Activated naive CD8-positive, alpha-beta T cell treated with anti-CD3 and anti-CD28 coated beads, Interleukin-2, amount 10 ng/mL, durations not matched to agents 7 days and 5 days (primary cell): ENCODE results near the gene MACO1. TPM values are rescaled to one million over a fixed set of nuclear protein-coding genes. Genes with fewer than 3 reads are reported as not detected.
"Not testable (repeated sequence)": the region's sequence is repeated elsewhere in the genome, so short reads cannot be mapped to it uniquely, and the experiment has no call there.

Experiments
- ATAC-seq: fragments of 150-1000 bp; cut with Tn5 transposase; one replicate; pipeline ENCODE4 v1.10.0; 2021; ENCODE audit warnings: low read depth, moderate library complexity
- POLR2A ChIA-PET: fragments of 350-600 bp; sonication (Branson Sonifier 250); formaldehyde crosslinking; loops from one replicate; lab custom pipeline; 2021; ENCODE audit warnings: antibody characterized with exemption; lab: Charles Lee
- DNase-seq: peaks from one replicate; pipeline ENCODE4 v3.0.0; 2021
- H3K27ac Mint-ChIP-seq: one replicate; pipeline ENCODE4 v1.8.0; 2022; ENCODE audit warnings: mild to moderate bottlenecking, mixed read lengths
- H3K27me3 Mint-ChIP-seq: one replicate; pipeline ENCODE4 v1.8.0; 2022; ENCODE audit warnings: mild to moderate bottlenecking, moderate library complexity, mixed read lengths
- H3K36me3 Mint-ChIP-seq: one replicate; pipeline ENCODE4 v1.8.0; 2021; ENCODE audit warnings: mild to moderate bottlenecking, mixed read lengths
- H3K4me1 Mint-ChIP-seq: one replicate; pipeline ENCODE4 v1.8.0; 2021; ENCODE audit warnings: mixed read lengths
- H3K4me3 Mint-ChIP-seq: one replicate; pipeline ENCODE4 v1.8.0; 2022; ENCODE audit warnings: mild to moderate bottlenecking, moderate library complexity, mixed read lengths
- H3K9me3 Mint-ChIP-seq: one replicate; pipeline ENCODE4 v1.8.0; 2021; ENCODE audit warnings: mixed read lengths
- total RNA-seq, 2 experiments: library from RNA; stranded (reverse); gene quantifications; one replicate each; pipeline ENCODE4 v1.2.3, GENCODE V29; 2021

Gene MACO1
- total RNA-seq, 2 experiments from 2014 or later: 20.6 to 21.1 TPM

GRCh38 chr1:25447547-25447946 lies 16.9 kb downstream of the MACO1 start:
- Mint-ChIP-seq H3K9me3 (no peaks in the 10 kb centered on the region), H3K4me1 (peaks cover 8% of the 10 kb centered on the region), H3K4me3 (no peak overlapping the region), H3K27me3 (no peaks in the 10 kb centered on the region), H3K27ac (no peak overlapping the region), H3K36me3 (peaks cover 19% of the 10 kb centered on the region)
- POLR2A ChIA-PET: interaction anchor here (0.7 kb wide), 1 partner anchor 17 kb away, joined by 3 read pairs; no protein-coding TSS in a partner anchor
- ATAC-seq (peak; percentile 36), DNase-seq (no peak)

- Mint-ChIP-seq H3K9me3 (no peaks in the 10 kb centered on the region), H3K36me3 (peaks cover 21% of the 10 kb centered on the region), H3K27ac (no peak overlapping the region), H3K4me3 (no peak overlapping the region), H3K4me1 (peaks cover 4% of the 10 kb centered on the region), H3K27me3 (no peaks in the 10 kb centered on the region)
- DNase-seq (no peak), ATAC-seq (no peak)
- POLR2A ChIA-PET: no interaction called here
Observed at GRCh38 chr1:25450891-25451290, 20.2 kb downstream of the MACO1 start.

GRCh38 chr1:25451908-25452307 lies 21.2 kb downstream of the MACO1 start:
- POLR2A ChIA-PET: no interaction called here
- Mint-ChIP-seq H3K27ac (no peak overlapping the region), H3K27me3 (no peaks in the 10 kb centered on the region), H3K4me3 (no peak overlapping the region), H3K9me3 (no peaks in the 10 kb centered on the region), H3K36me3 (peaks cover 22% of the 10 kb centered on the region), H3K4me1 (peaks cover 6% of the 10 kb centered on the region)
- ATAC-seq (no peak), DNase-seq (no peak)

- Mint-ChIP-seq H3K9me3 (no peaks in the 10 kb centered on the region), H3K4me1 (peaks cover 5% of the 10 kb centered on the region), H3K27me3 (no peaks in the 10 kb centered on the region), H3K27ac (no peak overlapping the region), H3K36me3 (peaks cover 35% of the 10 kb centered on the region), H3K4me3 (no peak overlapping the region)
- POLR2A ChIA-PET: interaction anchor here (0.6 kb wide), 1 partner anchor 91 kb away, joined by 4 read pairs; no protein-coding TSS in a partner anchor
- DNase-seq (no peak), ATAC-seq (no peak)
Observed at GRCh38 chr1:25456502-25456901, 25.8 kb downstream of the MACO1 start.

- Mint-ChIP-seq H3K4me3 (no peak overlapping the region), H3K9me3 (no peaks in the 10 kb centered on the region), H3K27me3 (no peaks in the 10 kb centered on the region), H3K36me3 (peaks cover 39% of the 10 kb centered on the region), H3K4me1 (peaks cover 7% of the 10 kb centered on the region), H3K27ac (no peak overlapping the region)
- ATAC-seq: no peak
- POLR2A ChIA-PET: no interaction called here
- DNase-seq: no peak
Observed at GRCh38 chr1:25458541-25459298, 28.0 kb downstream of the MACO1 start.

- POLR2A ChIA-PET: no interaction called here
- H3K4me1 Mint-ChIP-seq: peaks cover 7% of the 10 kb centered on the region
- H3K27ac Mint-ChIP-seq: no peak overlapping the region
- ATAC-seq (no peak), DNase-seq (no peak)
- no peaks in the 10 kb centered on the region for H3K27me3 Mint-ChIP-seq
- no peak overlapping the region for H3K4me3 Mint-ChIP-seq
- no peaks in the 10 kb centered on the region for H3K9me3 Mint-ChIP-seq
- H3K36me3 Mint-ChIP-seq: peaks cover 42% of the 10 kb centered on the region
Observed at GRCh38 chr1:25460020-25460419, 29.3 kb downstream of the MACO1 start.

- H3K4me1 Mint-ChIP-seq, H3K27ac Mint-ChIP-seq, DNase-seq, H3K4me3 Mint-ChIP-seq, H3K27me3 Mint-ChIP-seq, ATAC-seq, POLR2A ChIA-PET, H3K9me3 Mint-ChIP-seq: not testable (repeated sequence)
- peaks cover 44% of the 10 kb centered on the region for H3K36me3 Mint-ChIP-seq
Observed at GRCh38 chr1:25460816-25461215, 30.1 kb downstream of the MACO1 start.

- peaks cover 44% of the 10 kb centered on the region for H3K36me3 Mint-ChIP-seq
- H3K27me3 Mint-ChIP-seq: no peaks in the 10 kb centered on the region
- H3K4me1 Mint-ChIP-seq: peaks cover 5% of the 10 kb centered on the region
- ATAC-seq: no peak
- POLR2A ChIA-PET: no interaction called here
- H3K9me3 Mint-ChIP-seq: no peaks in the 10 kb centered on the region
- no peak overlapping the region for H3K4me3 Mint-ChIP-seq
- no peak overlapping the region for H3K27ac Mint-ChIP-seq
- DNase-seq: no peak
Observed at GRCh38 chr1:25461849-25462248, 31.2 kb downstream of the MACO1 start.

GRCh38 chr1:25462732-25463131 lies 32.0 kb downstream of the MACO1 start:
- Mint-ChIP-seq H3K4me1 (peaks cover 14% of the 10 kb centered on the region), H3K36me3 (peaks cover 44% of the 10 kb centered on the region), H3K27ac (no peak overlapping the region), H3K4me3 (no peak overlapping the region), H3K27me3 (no peaks in the 10 kb centered on the region), H3K9me3 (no peaks in the 10 kb centered on the region)
- POLR2A ChIA-PET: no interaction called here
- no peak for ATAC-seq
- no peak for DNase-seq

GRCh38 chr1:25467193-25467592 lies 36.5 kb downstream of the MACO1 start:
- peak overlapping the region; percentile 6 for H3K4me3 Mint-ChIP-seq
- POLR2A ChIA-PET: interaction anchor here (0.6 kb wide), 1 partner anchor 210 kb away, joined by 4 read pairs; no protein-coding TSS in a partner anchor
- no peaks in the 10 kb centered on the region for H3K9me3 Mint-ChIP-seq
- ATAC-seq (peak; percentile 82), DNase-seq (no peak)
- H3K36me3 Mint-ChIP-seq: peaks cover 30% of the 10 kb centered on the region
- peak overlapping the region; percentile 9 for H3K27ac Mint-ChIP-seq
- no peaks in the 10 kb centered on the region for H3K27me3 Mint-ChIP-seq
- peaks cover 20% of the 10 kb centered on the region for H3K4me1 Mint-ChIP-seq

- Mint-ChIP-seq H3K4me3 (peak overlapping the region; percentile 6), H3K27me3 (no peaks in the 10 kb centered on the region), H3K9me3 (no peaks in the 10 kb centered on the region), H3K36me3 (peaks cover 33% of the 10 kb centered on the region), H3K27ac (peak overlapping the region; percentile 38), H3K4me1 (peaks cover 24% of the 10 kb centered on the region)
- ATAC-seq (peak; percentile 16), DNase-seq (no peak)
- POLR2A ChIA-PET: interaction anchor here (0.6 kb wide), 1 partner anchor 220 kb away, joined by 3 read pairs; no protein-coding TSS in a partner anchor
Observed at GRCh38 chr1:25467616-25468015, 36.9 kb downstream of the MACO1 start.

GRCh38 chr1:25468033-25468432 lies 37.3 kb downstream of the MACO1 start:
- Mint-ChIP-seq H3K36me3 (peaks cover 31% of the 10 kb centered on the region), H3K9me3 (no peaks in the 10 kb centered on the region), H3K27me3 (no peaks in the 10 kb centered on the region), H3K4me1 (peaks cover 25% of the 10 kb centered on the region), H3K27ac (peak overlapping the region; percentile 38), H3K4me3 (peak overlapping the region; percentile 6)
- no peak for ATAC-seq
- POLR2A ChIA-PET: interaction anchor here (0.6 kb wide), 1 partner anchor 220 kb away, joined by 3 read pairs; no protein-coding TSS in a partner anchor
- DNase-seq: no peak

- peaks cover 34% of the 10 kb centered on the region for H3K4me1 Mint-ChIP-seq
- H3K27me3 Mint-ChIP-seq: no peaks in the 10 kb centered on the region
- H3K9me3 Mint-ChIP-seq: no peaks in the 10 kb centered on the region
- ATAC-seq (no peak), DNase-seq (no peak)
- POLR2A ChIA-PET: interaction anchor here (0.6 kb wide), 1 partner anchor 287 kb away, joined by 3 read pairs; no protein-coding TSS in a partner anchor
- H3K36me3 Mint-ChIP-seq: peaks cover 25% of the 10 kb centered on the region
- no peak overlapping the region for H3K4me3 Mint-ChIP-seq
- no peak overlapping the region for H3K27ac Mint-ChIP-seq
Observed at GRCh38 chr1:25469177-25469576, 38.5 kb downstream of the MACO1 start.

- DNase-seq: no peak
- ATAC-seq: no peak
- Mint-ChIP-seq H3K9me3 (no peaks in the 10 kb centered on the region), H3K27ac (peak overlapping the region; percentile 31), H3K36me3 (peaks cover 23% of the 10 kb centered on the region), H3K27me3 (no peaks in the 10 kb centered on the region), H3K4me3 (peak overlapping the region; percentile 28), H3K4me1 (peaks cover 41% of the 10 kb centered on the region)
- POLR2A ChIA-PET: interaction anchor here (2.3 kb wide), 1 partner anchor 42 kb away, joined by 6 read pairs; the partner anchor contains the start of gene MACO1
Observed at GRCh38 chr1:25472471-25472870, 41.8 kb downstream of the MACO1 start.
